Measurements from ENCODE around the gene CCDC142.

CCDC142 gene, protein sequence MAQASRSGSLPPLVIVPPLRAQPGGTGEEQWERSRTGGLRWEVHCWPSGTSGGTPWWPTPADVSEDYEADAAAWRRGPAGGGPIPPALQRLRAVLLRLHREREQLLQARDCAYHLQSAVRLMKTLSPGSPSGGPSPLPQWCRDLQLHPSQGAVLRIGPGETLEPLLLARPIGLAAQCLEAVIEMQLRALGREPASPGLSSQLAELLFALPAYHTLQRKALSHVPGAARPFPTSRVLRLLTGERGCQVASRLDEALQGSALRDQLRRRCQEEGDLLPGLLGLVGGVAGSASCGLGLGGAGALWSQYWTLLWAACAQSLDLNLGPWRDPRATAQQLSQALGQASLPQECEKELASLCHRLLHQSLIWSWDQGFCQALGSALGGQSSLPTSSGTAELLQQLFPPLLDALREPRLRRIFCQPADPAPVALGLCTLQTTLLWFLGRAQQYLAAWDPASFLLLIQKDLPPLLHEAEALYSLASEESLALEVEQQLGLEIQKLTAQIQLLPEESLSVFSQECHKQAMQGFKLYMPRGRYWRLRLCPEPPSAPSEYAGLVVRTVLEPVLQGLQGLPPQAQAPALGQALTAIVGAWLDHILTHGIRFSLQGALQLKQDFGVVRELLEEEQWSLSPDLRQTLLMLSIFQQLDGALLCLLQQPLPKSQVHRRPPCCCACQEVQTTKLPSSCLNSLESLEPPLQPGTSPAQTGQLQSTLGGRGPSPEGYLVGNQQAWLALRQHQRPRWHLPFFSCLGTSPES

DNA sequence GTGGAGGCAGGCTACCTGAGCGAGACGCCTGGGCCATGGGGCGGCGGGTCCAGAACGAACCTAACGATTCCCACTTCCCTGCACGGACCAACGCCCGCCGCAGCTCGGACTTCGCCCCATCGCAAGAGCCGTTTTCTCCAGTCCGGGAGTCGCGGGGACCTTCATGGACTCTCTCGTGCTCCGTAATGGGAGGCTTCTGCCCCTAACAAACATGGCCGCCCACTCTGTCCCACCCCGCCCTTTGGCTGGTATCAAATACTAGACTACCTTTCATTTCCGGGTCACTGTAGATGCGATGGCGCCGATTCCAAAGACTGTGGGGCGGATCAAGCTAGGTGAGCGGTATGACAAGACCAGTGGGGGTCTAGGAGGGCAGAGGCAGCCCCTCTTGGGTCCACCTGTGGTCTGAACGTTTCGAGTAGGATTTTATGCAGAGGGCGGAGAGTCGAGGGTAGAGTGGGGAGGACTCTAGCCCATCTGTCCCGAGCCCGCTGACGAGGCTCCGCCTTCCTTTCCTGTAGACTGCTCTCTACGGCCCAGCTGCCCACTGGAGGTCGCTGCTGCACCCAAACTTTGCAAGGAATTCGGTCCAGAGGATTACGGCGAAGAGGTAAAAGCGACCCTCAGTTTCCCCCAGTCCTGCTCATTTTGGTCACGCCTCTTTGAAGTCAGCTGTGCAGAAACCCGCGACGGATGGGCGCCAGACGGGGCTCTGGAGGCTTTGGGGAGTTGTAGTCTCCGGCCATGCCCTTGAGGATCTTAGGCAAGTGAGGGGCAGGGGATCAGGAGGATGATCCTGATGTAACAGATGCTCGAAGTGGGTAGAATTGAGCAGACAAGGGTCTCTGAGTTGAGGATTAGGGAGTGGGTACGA lies at the start of gene CCDC142, which contains the start of gene TTC31:
Gene CCDC142, minus strand, starts transcription at position 198 of the 874 bp plus-strand sequence. Its CDS starts 161 bp downstream, at position 37.
Gene TTC31, plus strand, starts transcription at position 281 of the 874 bp plus-strand sequence. Its CDS starts 15 bp downstream, at position 296.
- DNase-seq, result peak; percentile 85

DNA sequence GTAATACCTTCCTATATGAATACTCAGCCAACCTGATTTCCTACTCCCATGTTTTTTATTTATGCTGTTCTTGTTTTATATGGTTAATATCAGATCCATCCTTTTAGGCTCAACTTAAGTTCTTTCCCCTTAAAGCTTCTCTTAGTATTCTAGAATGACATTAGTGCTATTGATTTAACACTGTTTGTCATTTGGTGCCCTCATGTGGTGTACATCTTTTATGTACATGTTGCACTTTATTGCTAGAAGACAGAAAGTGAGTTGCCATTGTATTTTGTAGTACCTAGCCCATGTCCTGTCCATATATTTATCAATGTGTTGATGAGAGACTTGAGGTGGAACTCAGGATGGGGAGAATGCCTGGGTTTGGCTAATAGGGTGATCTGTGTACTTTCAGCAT lies 49.4 kb upstream of the CCDC142 start:
- DNase-seq, result no peak

DNA sequence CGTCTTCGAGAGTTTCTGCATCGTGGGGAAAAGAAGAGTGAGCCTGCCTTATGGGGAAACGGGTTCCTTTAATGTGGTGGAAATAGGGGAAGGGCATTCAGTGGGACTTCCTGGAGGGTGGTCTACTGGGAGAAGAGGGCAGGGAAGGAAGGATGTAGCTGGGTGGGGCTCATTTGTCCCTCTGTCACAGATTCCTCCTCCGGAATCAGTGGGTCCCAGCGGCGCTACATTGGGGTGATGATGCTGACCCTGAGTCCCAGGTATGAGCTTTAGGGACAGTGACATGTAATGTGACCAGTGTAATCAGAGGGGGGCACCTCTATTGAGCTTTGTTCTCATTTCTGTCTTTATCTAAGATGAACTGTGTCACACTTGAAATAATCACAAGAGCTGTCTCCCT lies 48.9 kb upstream of the CCDC142 start:
- DNase-seq, result no peak

DNA sequence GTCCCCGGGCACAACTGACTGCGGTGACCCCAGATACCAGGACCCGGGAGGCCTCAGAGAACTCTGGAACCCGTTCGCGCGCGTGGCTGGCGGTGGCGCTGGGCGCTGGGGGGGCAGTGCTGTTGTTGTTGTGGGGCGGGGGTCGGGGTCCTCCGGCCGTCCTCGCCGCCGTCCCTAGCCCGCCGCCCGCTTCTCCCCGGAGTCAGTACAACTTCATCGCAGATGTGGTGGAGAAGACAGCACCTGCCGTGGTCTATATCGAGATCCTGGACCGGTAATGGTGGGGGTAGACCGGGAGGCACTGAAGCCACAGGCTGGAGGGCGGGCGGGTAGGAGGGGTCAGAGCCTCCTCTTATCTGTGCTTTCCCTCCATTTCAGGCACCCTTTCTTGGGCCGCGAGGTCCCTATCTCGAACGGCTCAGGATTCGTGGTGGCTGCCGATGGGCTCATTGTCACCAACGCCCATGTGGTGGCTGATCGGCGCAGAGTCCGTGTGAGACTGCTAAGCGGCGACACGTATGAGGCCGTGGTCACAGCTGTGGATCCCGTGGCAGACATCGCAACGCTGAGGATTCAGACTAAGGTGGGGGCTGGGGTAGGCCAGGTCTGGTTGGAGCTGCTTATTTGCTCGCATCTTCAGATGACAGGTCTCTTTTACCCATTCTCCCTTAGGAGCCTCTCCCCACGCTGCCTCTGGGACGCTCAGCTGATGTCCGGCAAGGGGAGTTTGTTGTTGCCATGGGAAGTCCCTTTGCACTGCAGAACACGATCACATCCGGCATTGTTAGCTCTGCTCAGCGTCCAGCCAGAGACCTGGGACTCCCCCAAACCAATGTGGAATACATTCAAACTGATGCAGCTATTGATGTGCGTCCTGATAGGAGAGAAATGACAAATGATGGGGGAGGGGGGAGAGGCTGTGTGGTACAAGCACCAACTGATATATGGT lies 47.7 kb upstream of the CCDC142 start:
- DNase-seq, result no peak

DNA sequence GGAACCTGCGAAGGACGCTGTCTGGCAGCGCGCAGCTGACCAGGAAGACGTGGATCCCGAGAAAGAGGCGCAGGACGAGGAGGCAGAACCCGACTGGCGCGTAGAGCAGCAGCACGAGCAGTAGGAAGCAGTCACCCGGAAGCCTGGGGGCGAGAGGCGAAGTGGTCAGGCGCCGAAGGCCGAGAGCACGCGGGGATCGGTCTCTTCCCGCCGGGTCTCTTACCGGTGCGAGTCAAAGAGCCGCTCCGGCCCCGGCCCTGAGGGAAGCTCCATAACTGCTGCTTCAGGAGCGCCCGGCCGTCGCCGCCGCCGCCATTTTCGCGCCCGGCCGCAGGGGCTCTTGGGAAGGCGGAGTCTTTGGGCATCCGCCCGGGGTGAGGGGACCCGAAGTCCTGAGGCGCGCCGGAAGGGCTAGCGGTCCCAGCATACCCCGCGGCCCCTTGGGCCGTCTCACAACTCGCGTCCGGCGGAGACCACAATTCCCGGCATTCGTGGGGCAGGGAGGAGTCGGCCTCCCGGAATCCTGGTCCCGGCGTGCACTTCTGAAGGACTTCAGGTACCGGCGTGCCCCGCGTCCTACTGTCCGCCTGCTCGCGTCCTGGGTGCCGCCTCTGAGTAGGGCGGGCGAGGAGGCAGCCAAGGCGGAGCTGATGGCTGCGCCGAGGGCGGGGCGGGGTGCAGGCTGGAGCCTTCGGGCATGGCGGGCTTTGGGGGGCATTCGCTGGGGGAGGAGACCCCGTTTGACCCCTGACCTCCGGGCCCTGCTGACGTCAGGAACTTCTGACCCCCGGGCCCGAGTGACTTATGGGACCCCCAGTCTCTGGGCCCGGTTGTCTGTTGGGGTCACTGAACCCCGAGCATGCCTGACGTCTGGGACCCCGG lies 46.8 kb upstream of the CCDC142 start, which contains the start of the genes AUP1 and HTRA2:
Gene AUP1, minus strand, starts transcription at position 350 of the 882 bp plus-strand sequence. Its CDS starts 77 bp downstream, at position 273.
Gene HTRA2, plus strand, starts transcription at position 577 of the 882 bp plus-strand sequence. Its CDS starts 74 bp downstream, at position 651.
- peak; percentile 77 for DNase-seq

DNA sequence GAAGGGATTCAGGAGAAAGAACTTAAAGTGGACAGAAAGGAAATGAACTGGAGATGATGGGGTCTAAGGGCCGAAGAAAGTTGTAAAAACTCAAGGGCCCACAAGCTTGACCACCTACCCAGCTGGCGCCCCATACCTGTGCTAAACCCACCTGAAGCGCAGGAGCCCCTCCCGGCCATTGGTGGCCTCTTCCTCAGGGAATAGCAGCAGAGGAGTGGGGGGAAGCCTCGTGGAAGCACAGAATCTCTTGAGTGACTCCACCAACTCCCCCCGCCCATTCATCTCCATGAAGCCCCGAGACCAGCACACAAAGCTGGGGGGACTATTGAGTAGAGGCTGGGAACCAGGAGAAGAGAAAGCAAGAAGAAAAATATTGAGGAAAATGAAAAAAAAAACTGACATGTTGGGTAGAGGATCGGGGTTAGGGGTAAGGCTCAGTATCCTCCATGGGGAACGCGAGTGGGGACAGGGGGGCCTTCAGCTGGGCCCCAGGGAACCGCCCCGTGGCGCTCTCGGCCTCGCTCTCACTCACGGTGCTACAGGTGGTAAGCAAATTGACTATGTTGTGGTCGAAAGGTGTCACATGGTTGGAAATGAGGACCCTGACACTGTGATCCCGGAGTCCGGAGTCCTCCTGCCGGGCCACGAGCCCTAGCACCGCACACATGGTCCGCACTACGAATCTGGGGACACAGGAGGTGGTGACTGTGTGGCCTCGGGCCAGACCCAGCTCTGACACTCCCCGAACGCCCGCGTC lies 46.0 kb upstream of the CCDC142 start:
- no peak for DNase-seq

DNA sequence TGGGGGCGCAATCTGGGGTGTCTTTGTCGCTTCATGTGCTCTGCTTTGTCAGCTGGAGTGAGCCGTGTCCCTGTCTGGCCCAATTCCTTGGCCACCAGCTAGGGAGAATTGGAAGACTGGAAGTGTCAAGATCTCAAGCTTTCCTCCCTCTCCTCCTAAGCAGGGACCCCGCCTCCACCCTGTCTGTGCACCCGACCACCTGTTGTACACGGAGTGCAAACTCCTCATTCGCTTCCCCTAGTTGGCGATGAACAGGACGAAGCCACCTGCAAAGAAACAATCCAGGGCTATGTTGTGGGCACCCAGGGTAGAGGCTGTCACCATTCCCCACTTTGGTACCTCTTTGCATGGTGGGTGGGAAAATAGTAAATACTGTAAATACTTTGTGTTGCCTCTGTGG lies 44.9 kb upstream of the CCDC142 start:
- no peak for DNase-seq

DNA sequence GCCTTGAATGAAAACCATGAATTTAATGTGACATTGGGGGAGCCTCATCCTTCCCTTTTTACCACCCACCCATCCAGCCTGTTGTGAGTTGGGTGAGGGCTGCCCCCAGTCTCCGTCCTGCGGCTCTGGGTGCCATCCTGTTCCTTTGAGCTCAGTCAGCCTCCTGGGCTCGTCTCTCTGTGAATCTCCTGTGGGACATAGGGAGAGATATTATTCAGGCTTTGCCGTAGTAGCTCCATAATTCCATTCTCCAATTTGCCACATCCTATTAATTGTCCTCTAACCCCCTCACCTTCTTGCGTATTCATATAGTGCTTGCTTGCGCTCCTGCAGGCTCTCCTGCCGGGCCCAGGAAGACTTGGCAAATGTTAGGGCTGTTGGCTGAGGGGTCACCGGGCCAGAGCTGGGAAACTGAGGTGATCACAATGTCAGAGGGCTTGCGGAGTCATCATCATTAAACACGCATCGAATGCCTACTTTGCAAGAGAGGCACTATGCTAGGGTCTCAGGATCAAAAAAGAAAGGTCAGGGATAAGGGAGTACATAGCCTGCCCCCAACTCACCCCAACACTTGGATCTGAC lies 43.9 kb upstream of the CCDC142 start:
- DNase-seq, result no peak

DNA sequence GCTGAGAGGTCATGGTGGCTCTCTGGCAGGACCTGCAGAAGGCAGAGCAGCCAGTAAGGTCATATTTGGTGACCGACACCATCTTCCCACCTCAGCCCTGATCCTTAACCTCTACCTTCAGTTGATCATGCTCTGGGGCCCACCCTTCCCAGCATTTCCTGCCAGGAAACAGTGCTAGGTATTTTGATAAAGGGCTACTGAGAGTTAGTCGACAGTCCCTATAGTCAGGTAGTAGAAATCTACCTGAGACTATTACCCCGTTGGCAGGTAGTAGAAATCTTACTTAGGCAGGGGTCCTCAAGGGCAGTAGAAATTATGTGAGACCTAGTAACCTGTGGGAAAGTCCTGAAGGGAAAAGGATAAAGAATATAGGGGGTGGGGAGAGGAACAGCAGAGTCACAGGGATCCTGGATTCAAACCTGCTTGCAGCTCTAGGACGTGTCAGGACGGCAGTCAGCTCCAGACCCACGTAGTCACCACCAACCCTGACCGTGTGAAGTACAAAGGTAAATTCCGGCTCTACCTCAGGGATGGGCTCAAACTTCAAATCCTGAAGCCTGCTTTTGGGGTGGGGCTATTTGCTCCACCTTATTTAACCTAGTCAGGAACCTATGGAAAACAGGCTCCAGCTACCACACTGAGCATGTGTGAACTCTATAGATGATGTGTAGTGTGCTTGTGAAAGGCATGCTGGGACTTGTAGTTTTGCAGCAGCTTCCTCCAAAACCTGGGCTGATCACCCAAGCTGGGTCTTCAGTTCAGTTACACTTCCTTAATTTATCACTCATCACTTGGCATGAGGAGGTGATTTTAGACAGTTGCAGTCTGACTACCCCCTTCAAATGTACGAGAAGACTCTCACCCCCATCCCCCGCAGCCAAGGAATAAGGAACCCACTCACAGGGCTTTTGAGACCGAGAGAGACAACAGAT lies 43.2 kb upstream of the CCDC142 start, which contains the start of gene DQX1:
Gene DQX1, minus strand, starts transcription at position 515 of the 932 bp plus-strand sequence. Its CDS starts 502 bp downstream, at position 13.
- DNase-seq, result no peak

DNA sequence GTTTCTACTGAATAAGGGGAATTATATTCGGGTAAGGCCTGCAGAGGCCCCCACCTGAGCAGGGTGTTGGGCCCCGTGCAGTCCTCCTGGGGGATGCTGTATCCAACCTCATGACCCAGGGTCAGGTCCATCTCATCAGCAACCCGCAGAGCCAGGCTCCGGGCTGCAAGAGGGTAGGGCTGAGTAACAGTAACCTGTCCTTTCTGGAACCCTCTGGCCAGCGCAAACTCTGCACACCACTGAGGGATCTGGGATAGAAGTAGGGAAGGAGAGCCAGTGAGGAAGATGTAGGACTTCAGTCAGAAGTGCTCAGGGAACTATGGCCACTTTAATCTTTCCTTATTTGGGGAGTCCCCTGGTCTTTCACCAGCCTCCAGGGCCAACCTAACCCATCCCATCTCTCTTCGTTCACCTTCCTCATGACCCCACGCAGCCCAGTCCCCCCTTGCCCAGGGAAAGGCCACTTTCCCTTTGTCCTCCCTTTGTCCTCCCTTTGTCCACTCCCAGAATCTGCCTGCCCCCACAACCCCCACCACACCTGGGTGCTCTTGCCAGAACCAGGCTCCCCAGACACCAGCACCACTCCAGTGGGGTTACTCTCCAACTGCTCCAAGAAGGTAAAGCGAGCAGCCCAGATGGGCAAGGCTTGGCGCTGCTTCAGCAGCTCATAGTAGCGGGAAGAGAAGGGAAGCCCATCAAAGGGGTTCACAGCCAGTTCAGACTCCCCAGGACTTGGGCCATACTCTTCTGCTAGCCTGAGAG lies 42.3 kb upstream of the CCDC142 start:
- no peak for DNase-seq

DNA sequence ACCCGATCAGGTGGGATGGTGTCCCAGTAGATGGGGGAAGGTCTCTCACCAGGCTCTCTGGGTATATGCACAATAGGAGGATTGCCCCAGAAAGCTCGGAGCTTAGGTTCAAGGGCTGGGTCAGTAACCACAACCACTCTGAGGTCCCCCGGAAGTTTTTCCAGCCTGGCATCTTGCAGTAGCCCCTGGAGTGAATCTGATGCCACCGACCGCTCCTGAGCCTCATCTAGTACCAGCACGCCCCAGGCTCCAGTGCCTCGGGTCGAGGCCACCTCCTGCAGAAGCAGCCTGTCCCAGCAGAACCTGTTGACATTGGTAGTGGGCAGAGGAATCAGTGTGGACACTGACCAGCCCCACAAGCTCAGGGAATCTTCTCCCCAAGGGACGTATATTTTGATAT lies 41.2 kb upstream of the CCDC142 start:
- no peak for DNase-seq

DNA sequence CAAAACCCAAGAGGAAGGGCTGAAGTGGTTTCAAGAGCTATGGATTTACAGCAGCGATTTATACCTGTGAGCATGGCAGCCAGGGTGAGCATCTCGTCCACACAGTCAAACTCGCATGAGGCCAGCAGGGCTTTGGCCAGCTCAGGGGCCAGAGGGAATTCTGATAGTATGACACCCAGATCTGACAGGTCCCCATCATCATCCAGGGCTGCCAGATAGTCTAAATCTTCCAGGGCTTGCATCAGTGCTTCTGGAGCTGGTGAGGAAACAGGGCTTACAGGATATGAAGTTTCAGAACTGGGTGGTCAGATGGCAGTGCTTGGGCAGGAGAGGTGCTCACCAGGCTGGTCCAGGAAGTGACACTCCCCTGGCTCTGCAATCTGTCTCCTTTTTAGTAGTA lies 39.7 kb upstream of the CCDC142 start:
- no peak for DNase-seq

DNA sequence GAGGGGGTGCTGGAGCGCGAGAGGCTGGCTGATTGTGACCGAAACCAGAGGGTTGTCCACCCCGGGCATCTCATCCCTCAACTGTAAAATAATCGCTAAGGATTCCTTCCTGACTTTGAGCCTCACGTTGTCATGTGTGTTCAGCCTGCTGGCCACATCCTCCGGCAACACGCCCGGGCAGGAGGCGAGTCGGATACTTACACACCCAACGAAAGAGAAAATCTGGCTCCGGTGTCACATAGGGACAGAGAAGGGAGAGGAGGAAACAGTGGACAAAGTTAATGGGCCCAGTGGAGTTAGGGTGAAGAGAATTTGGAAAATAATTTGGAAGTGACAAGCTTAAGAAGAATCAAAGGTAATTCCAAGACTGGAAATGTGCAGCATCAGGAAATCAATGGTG lies 33.9 kb upstream of the CCDC142 start:
- DNase-seq, result no peak

DNA sequence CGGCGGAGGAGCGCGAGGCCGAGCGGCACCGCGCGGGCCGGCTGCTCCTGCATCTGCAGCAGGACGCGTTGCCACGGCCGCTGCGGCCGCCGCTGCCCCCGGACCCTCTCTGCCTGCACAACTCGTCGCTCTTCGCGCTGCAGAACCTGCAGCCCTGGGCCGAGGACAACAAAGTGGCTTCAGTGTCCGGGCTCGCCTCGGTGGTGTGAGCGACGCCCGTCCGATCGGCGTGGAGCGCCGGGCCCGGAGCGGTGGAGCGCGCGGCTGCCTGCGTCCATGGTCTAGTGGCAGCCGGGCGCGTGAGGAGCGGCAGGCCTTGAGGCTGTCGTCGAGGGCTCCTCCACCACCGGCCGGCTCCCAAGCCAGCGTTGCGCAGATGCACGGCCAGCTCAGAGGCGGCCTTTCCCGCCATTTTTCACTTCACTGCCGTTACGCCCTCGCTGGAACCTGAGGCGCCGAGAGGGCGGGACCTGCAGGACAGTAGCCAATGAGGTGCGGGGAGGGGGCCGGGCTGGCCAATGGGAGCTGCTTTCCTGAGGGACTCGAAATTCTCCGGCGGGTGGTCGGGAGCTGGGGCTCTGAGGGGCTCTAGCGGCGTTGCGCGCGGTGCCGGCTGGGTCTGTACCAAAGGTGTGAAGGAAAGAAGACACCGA lies 33.3 kb upstream of the CCDC142 start:
- DNase-seq, result no peak

DNA sequence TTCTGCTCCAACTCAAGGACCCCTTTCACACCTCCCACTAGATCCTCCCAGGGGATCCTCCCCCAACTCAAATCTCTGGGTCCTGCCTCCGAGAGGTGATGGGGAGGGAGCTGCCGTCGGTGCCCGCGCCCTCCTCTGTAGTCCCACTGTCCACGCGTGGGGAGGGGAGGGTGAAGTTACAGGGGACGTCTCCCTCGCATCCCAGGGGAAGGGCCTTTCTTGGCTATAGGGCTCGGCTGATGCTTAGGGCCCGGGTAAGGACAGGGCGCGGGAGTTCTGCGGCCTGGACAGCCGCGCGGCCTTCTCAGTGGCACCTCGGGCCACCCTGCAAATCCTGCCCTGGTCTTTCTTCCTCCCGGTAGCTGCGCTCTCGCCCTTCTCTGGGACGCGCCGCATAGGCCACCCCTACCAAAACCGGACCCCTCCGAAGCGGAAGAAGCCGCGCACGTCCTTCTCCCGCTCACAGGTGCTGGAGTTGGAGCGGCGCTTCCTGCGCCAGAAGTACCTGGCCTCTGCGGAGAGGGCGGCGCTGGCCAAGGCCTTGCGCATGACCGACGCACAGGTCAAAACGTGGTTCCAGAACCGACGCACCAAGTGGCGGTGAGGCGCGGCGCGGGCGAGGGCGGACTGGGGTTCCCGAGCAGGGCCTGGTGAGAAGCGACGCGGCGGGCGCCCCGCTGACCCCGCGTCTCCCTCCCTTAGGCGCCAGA lies 32.6 kb upstream of the CCDC142 start:
- no peak for DNase-seq
